Lung (tissue), 12 donors: ENCODE measurements around the gene PHGDH. TPM values are rescaled to one million over a fixed set of nuclear protein-coding genes. Genes with fewer than 3 reads are reported as not detected.
A peak's percentile ranks its signal among the peaks of the same experiment; 100 is the strongest.

ENCODE experiments used
- ATAC-seq: fragments of 200-7000 bp; cut with Tn5 transposase; one replicate; pipeline ENCODE4 v1.9.1; 2020; ENCODE audit warnings: moderate number of reproducible peaks; ENCODE audit not compliant: insufficient read depth, low FRiP score
- DNase-seq, 3 donors: peaks; one replicate each; pipeline ENCODE4 v3.0.0-alpha.2; 2013 to 2017
- H3K27ac ChIP-seq, 2 donors: one replicate each; pipeline ENCODE4 v1.5.1; 2013; ENCODE audit warnings: mild to moderate bottlenecking in 2 of 2, moderate library complexity in 2 of 2, control low read depth in 1 of 2, inconsistent platforms in 1 of 2, low read depth in 1 of 2, low read length in 1 of 2
- H3K27me3 ChIP-seq, 3 donors: one replicate each; pipeline ENCODE4 v1.5.1; 2013; ENCODE audit warnings: low read length in 2 of 3; ENCODE audit not compliant: control insufficient read depth in 3 of 3, insufficient read depth in 3 of 3
- H3K36me3 ChIP-seq, 4 donors: one replicate each; pipeline ENCODE4 v1.5.1; 2013; ENCODE audit warnings: low read length in 4 of 4, mild to moderate bottlenecking in 1 of 4, moderate library complexity in 1 of 4; ENCODE audit not compliant: control insufficient read depth in 4 of 4, insufficient read depth in 4 of 4
- H3K4me1 ChIP-seq, 5 donors: one replicate each; pipeline ENCODE4 v1.5.1; 2013; ENCODE audit warnings: low read length in 5 of 5, mild to moderate bottlenecking in 2 of 5, moderate library complexity in 1 of 5; ENCODE audit not compliant: control insufficient read depth in 5 of 5, insufficient read depth in 5 of 5
- H3K4me3 ChIP-seq: one replicate; pipeline ENCODE4 v1.5.1; 2013; ENCODE audit warnings: mild to moderate bottlenecking, control low read depth, moderate library complexity
- H3K9ac ChIP-seq, 2 donors: one replicate each; pipeline ENCODE4 v1.5.1; 2013; ENCODE audit warnings: low read length in 2 of 2, control low read depth in 1 of 2; ENCODE audit not compliant: insufficient read depth in 1 of 2
- H3K9me3 ChIP-seq, 4 donors: one replicate each; pipeline ENCODE4 v1.5.1; 2013; ENCODE audit warnings: low read length in 3 of 4, mild to moderate bottlenecking in 1 of 4, moderate library complexity in 1 of 4; ENCODE audit not compliant: control insufficient read depth in 4 of 4, insufficient read depth in 3 of 4
- CTCF ChIP-seq: IDR thresholded peaks from 2 replicates; pipeline ENCODE4 v1.5.1; 2012; ENCODE audit warnings: mild to moderate bottlenecking; ENCODE audit errors: control extremely low read depth, extremely low read depth
- WGBS, 2 donors: extraction: QIAGEN DNeasy Blood & Tissue Kit; methylation state at CpG; one replicate each; pipeline ENCODE4 v1.1.7; 2013; 5-methylcytosine and 5-hydroxymethylcytosine counted together
- polyA plus RNA-seq, 2 donors: library from polyadenylated mRNA; stranded (reverse); fragments of 200-250 nt; gene quantifications; one replicate each; pipeline ENCODE4 v1.2.1, GENCODE V29; 2013
- total RNA-seq, 2 donors: library from RNA; depleted of rRNA in 1 of 2; stranded (reverse); fragments of >200 nt in 1 of 2; gene quantifications; one replicate each; pipeline ENCODE4 v1.2.1, GENCODE V29; 2014 to 2021
- donor health status: control.
- donor health status: control.
- donor health status: Bipolar disorder and iron deficiency.
- donor health status: healthy.
- donor health status: DM: yes; HTN: yes; CAD: no.

Gene PHGDH
- total and polyA plus RNA-seq, 4 donors = 28.8 to 133 (median 34.2) TPM

GRCh38 chr1:119747451-119747850, 35.7 kb downstream of the PHGDH start:
- Histone ChIP-seq H3K27ac (peak overlapping the region in 1 of 2 donors; percentile 46), H3K4me3 (no peak overlapping the region), H3K27me3 (no peaks in the 10 kb centered on the region), H3K4me1 (peaks cover 0 to 8% (median 3%) of the 10 kb centered on the region in 5 donors), H3K36me3 (peaks cover 0 to 11% (median 2%) of the 10 kb centered on the region in 4 donors), H3K9me3 (no peaks in the 10 kb centered on the region), H3K9ac (no peak overlapping the region)
- no peak for TF ChIP-seq CTCF
- 71 to 75% methylated on average over 3 of the region's 3 CpGs for WGBS, 2 donors
- DNase-seq = no peak
- ATAC-seq = no peak

GRCh38 chr1:119748040-119748439, 36.3 kb downstream of the PHGDH start:
- Histone ChIP-seq H3K36me3 (peaks cover 0 to 9% (median 2%) of the 10 kb centered on the region in 4 donors), H3K4me1 (peaks cover 0 to 8% (median 3%) of the 10 kb centered on the region in 5 donors), H3K27me3 (no peaks in the 10 kb centered on the region), H3K27ac (no peak overlapping the region), H3K4me3 (no peak overlapping the region), H3K9ac (no peak overlapping the region), H3K9me3 (no peaks in the 10 kb centered on the region)
- ATAC-seq = no peak
- DNase-seq = no peak
- TF ChIP-seq CTCF = no peak
- 49 to 55% methylated on average over 4 of the region's 4 CpGs for WGBS, 2 donors

- Histone ChIP-seq H3K9me3 (no peaks in the 10 kb centered on the region), H3K4me3 (no peak overlapping the region), H3K27me3 (no peaks in the 10 kb centered on the region), H3K4me1 (peaks cover 0 to 4% (median 0%) of the 10 kb centered on the region in 5 donors), H3K27ac (no peak overlapping the region), H3K9ac (no peak overlapping the region), H3K36me3 (no peaks in the 10 kb centered on the region)
- 86 to 93% methylated on average over 4 of the region's 4 CpGs for WGBS, 2 donors
- ATAC-seq (no peak), DNase-seq (no peak)
- no peak for TF ChIP-seq CTCF
Measured at GRCh38 chr1:119752592-119752991, 40.9 kb downstream of the PHGDH start.

- no peaks in the 10 kb centered on the region for H3K9me3 ChIP-seq
- no peak overlapping the region for H3K4me3 ChIP-seq
- WGBS, 2 donors = 67 to 72% methylated on average over 3 of the region's 3 CpGs
- DNase-seq (no peak), ATAC-seq (no peak)
- H3K36me3 ChIP-seq = no peaks in the 10 kb centered on the region
- no peaks in the 10 kb centered on the region for H3K27me3 ChIP-seq
- peaks cover 0 to 4% (median 0%) of the 10 kb centered on the region in 5 donors for H3K4me1 ChIP-seq
- H3K9ac ChIP-seq = no peak overlapping the region
- TF ChIP-seq CTCF = no peak
- no peak overlapping the region for H3K27ac ChIP-seq
Measured at GRCh38 chr1:119758584-119758983, 46.9 kb downstream of the PHGDH start.
